Endothelial cell of umbilical vein (primary cell): Measurements from ENCODE around the gene UBR7. TPM values are rescaled to one million over a fixed set of nuclear protein-coding genes. Genes with fewer than 3 reads are reported as not detected.

ENCODE experiments used
- BruUV-seq: library from RNA; stranded (reverse); fragments of 400-500 nt; replicated peaks from 2 replicates; lab custom pipeline; 2021; lab: Mats Ljungman, UMichigan
- CTCF ChIA-PET: fragments of 300-600, 350-600 bp; sonication (Branson Sonifier 250); formaldehyde crosslinking; loops from one replicate; lab custom pipeline; 2021; ENCODE audit warnings: antibody characterized with exemption, inconsistent platforms; lab: Charles Lee
- POLR2A ChIA-PET: fragments of 300-600, 350-600 bp; sonication (Branson Sonifier 250); formaldehyde crosslinking; loops from one replicate; lab custom pipeline; 2021; ENCODE audit warnings: antibody characterized with exemption, inconsistent platforms; lab: Charles Lee
- DNase-seq: peaks from one replicate; pipeline ENCODE4 v3.0.0-alpha.2; 2011; ENCODE audit warnings: low read depth, low spot score
- FAIRE-seq: peaks from 2 replicates; lab custom pipeline; 2011; peaks lifted over from hg19 to GRCh38; lab: Jason Lieb, UNC
- H2AFZ ChIP-seq: 2 replicates; pipeline ENCODE4 v1.6.0; 2012; ENCODE audit warnings: low read depth, low read length, control low read depth, inconsistent platforms
- H3K27ac ChIP-seq: 2 replicates; pipeline ENCODE4 v1.5.1; 2011; ENCODE audit warnings: low read depth, mild to moderate bottlenecking, control low read depth, low read length, moderate library complexity; ENCODE audit not compliant: insufficient read depth
- H3K27me3 ChIP-seq, 2 experiments: 2 replicates each; pipeline versions ENCODE4 v1.6.0 to v1.6.1; 2011; ENCODE audit warnings: low read length in 2 of 2, mixed read lengths in 1 of 2; ENCODE audit not compliant: control insufficient read depth in 2 of 2, insufficient read depth in 2 of 2
- H3K36me3 ChIP-seq, 2 experiments: 2 replicates in 1 of 2; 3 replicates in 1 of 2; pipeline ENCODE4 v1.5.1; 2011; ENCODE audit warnings: low read length in 2 of 2, mild to moderate bottlenecking in 1 of 2, moderate library complexity in 1 of 2; ENCODE audit not compliant: control insufficient read depth in 2 of 2, insufficient read depth in 2 of 2; ENCODE audit errors: extremely low read depth in 1 of 2
- H3K4me1 ChIP-seq: 3 replicates; pipeline ENCODE4 v1.5.1; 2011; ENCODE audit warnings: mild to moderate bottlenecking, low read length; ENCODE audit not compliant: control insufficient read depth, insufficient read depth; ENCODE audit errors: extremely low read depth
- H3K4me2 ChIP-seq: 2 replicates; pipeline ENCODE4 v1.6.1; 2011; ENCODE audit warnings: low read length, control low read depth, mixed read lengths; ENCODE audit not compliant: insufficient read depth
- H3K4me3 ChIP-seq, 3 experiments: fragments of 200-600 bp in 1 of 3; sonication (generic), shearing (Covaris generic) in 1 of 3; replicated peaks in 1 of 3; 2 replicates each; pipeline ENCODE4 v1.5.1; 2011 to 2016; ENCODE audit warnings: control low read depth in 3 of 3, low read length in 3 of 3, mild to moderate bottlenecking in 2 of 3, inconsistent platforms in 1 of 3, low read depth in 1 of 3, moderate library complexity in 1 of 3; ENCODE audit not compliant: insufficient read depth in 1 of 3
- H3K79me2 ChIP-seq: 2 replicates; pipeline ENCODE4 v1.6.0; 2012; ENCODE audit warnings: low read length, inconsistent platforms; ENCODE audit not compliant: control insufficient read depth, insufficient read depth
- H3K9ac ChIP-seq: replicated peaks from 2 replicates; pipeline ENCODE3; 2011; ENCODE audit warnings: low read length, control low read depth; ENCODE audit not compliant: insufficient read depth; ENCODE audit errors: extremely low read depth
- H3K9me1 ChIP-seq: replicated peaks from 3 replicates; pipeline ENCODE4 v1.6.0; 2011; ENCODE audit warnings: mild to moderate bottlenecking, low read length; ENCODE audit not compliant: control insufficient read depth, insufficient read depth; ENCODE audit errors: extremely low read depth
- H3K9me3 ChIP-seq: replicated peaks from 2 replicates; pipeline ENCODE4 v1.5.1; 2012; ENCODE audit warnings: low read length, inconsistent platforms; ENCODE audit not compliant: control insufficient read depth, insufficient read depth
- H4K20me1 ChIP-seq: replicated peaks from 2 replicates; pipeline ENCODE3; 2011; ENCODE audit warnings: mild to moderate bottlenecking, low read length; ENCODE audit not compliant: control insufficient read depth, insufficient read depth; ENCODE audit errors: extremely low read depth
- CTCF ChIP-seq, 2 donors: IDR thresholded peaks; 1 replicate in 1 of 2; 2 replicates in 1 of 2; pipeline ENCODE4 v1.5.1; 2011; ENCODE audit warnings: low read length in 2 of 2, mild to moderate bottlenecking in 2 of 2, moderate library complexity in 2 of 2, control low read depth in 1 of 2, inconsistent platforms in 1 of 2, low read depth in 1 of 2; ENCODE audit not compliant: insufficient read depth in 1 of 2; ENCODE audit errors: extremely low read depth in 1 of 2
- EZH2 ChIP-seq: IDR thresholded peaks from 2 replicates; pipeline ENCODE4 v1.6.1; 2012; ENCODE audit warnings: borderline replicate concordance, low read depth, mild to moderate bottlenecking, moderate library complexity, low read length, inconsistent platforms; ENCODE audit not compliant: severe bottlenecking
- GATA2 ChIP-seq: IDR thresholded peaks from 2 replicates; pipeline ENCODE4 v1.7.0; 2011; ENCODE audit warnings: low read depth, mild to moderate bottlenecking, moderate library complexity, mixed read lengths, low read length; ENCODE audit not compliant: insufficient read length, insufficient read depth
- POLR2A ChIP-seq: IDR thresholded peaks from 2 replicates; pipeline ENCODE4 v1.6.1; 2012; ENCODE audit warnings: low read depth, mild to moderate bottlenecking, control low read depth, low read length
- POLR2AphosphoS5 ChIP-seq: IDR thresholded peaks from 2 replicates; pipeline ENCODE4 v1.6.1; 2012; ENCODE audit warnings: low read depth, mild to moderate bottlenecking, control low read depth, low read length, moderate library complexity; ENCODE audit not compliant: insufficient read depth
- dilution Hi-C: fragments of 300-500 bp; cut with MboI; formaldehyde crosslinking; loops from one replicate; pipeline ENCODE4 v1.15.0; 2019; ENCODE audit warnings: low sequenced_read_pairs; ENCODE audit not compliant: extremely low pct_ligation_motif_present
- intact Hi-C: fragments of 100-400 bp; cut with micrococcal nuclease; formaldehyde crosslinking; loops from one replicate; pipeline ENCODE4 v1.10.0; 2022
- polyA plus RNA-seq, 4 experiments: library from polyadenylated mRNA; depleted of rRNA in 3 of 4; stranded (reverse) in 3 of 4; unstranded in 1 of 4; fragments of >200 nt; gene quantifications; 2 replicates each; pipeline versions ENCODE4 v1.2.1 to v1.2.3, GENCODE V29; 2011 to 2012; ENCODE audit warnings: missing spikeins in 1 of 4
- total RNA-seq: library from RNA; stranded (reverse); gene quantifications from 2 replicates; pipeline ENCODE4 v1.2.3, GENCODE V29; 2021

The UBR7 gene
- total and polyA plus RNA-seq, 2 donors (not counting 3 experiments of a cell fraction or from before 2014, with no cell fraction given), result 16.8 to 24.1 TPM

GRCh38 chr14:93184391-93185348 is 22.4 kb upstream of the UBR7 start, which contains the start of the genes LYSET and MOAP1:
Gene LYSET (plus strand): TSS chr14:93185317. CDS start chr14:93185406, 89 bp downstream.
Gene MOAP1 (minus strand): TSS chr14:93184897. CDS start chr14:93184242, 655 bp downstream.
- ChIA-PET CTCF (interaction anchor here (0.8 to 3.5 kb wide), 11 partner anchors 9 to 434 kb away, joined by 3 to 33 read pairs (median 5); partner anchors contain the start of genes GON7 and UBR7), POLR2A (interaction anchor here (0.6 to 2.1 kb wide), 3 partner anchors 22 to 283 kb away, joined by 3 to 8 read pairs (median 4); partner anchors contain the start of genes GON7 and UBR7)
- Histone ChIP-seq H3K9ac (peak within 1 kb of the TSS; percentile 90), H2AFZ (peak within 1 kb of the TSS; percentile 91), H3K9me3 (no peaks in the 10 kb centered on the region), H3K4me3 (peak within 1 kb of the TSS; percentile 58 to 98 (median 96)), H3K4me1 (peaks cover 21% of the 10 kb centered on the region), H3K4me2 (peak within 1 kb of the TSS; percentile 99), H3K36me3 (no peaks in the 10 kb centered on the region), H3K27me3 (no peaks in the 10 kb centered on the region), H3K9me1 (no peaks in the 10 kb centered on the region), H3K79me2 (peaks cover 18% of the 10 kb centered on the region), H4K20me1 (no peaks in the 10 kb centered on the region), H3K27ac (peak within 1 kb of the TSS; percentile 98)
- FAIRE-seq, result peak; percentile 91
- intact Hi-C loops (loop anchor here (1.0 to 10.0 kb wide), 3 partner anchors 23 to 1080 kb away; partner anchors contain the start of genes ATXN3, BTBD7, GON7 and UBR7), dilution Hi-C loops (no loop called here)
- no TSS peak for BruUV-seq
- DNase-seq, result peak; percentile 88
- TF ChIP-seq CTCF (IDR thresholded peaks at IDR 0.05; ENCODE audit: extremely low read depth in 1 of 2, insufficient read depth in 1 of 2, low read depth in 1 of 2, low read length in 2 of 2) (peak in 1 of 2 donors; percentile 27), EZH2 (no peak), GATA2 (no peak), POLR2A (peak; percentile 91), POLR2AphosphoS5 (peak; percentile 83)
